GM06990 (cell line): ENCODE measurements around the gene TTC28.
A peak's percentile ranks its signal among the peaks of the same experiment; 100 is the strongest.

Source experiments
- DNase-seq: peaks from one replicate; pipeline ENCODE4 v3.0.0-alpha.2; 2011; ENCODE audit not compliant: insufficient read length; ENCODE audit errors: extremely low read depth
- H3K27me3 ChIP-seq: replicated peaks from 2 replicates; pipeline ENCODE4 v1.6.0; 2011; ENCODE audit warnings: low read length; ENCODE audit not compliant: control insufficient read depth, insufficient read depth
- H3K36me3 ChIP-seq: 2 replicates; pipeline ENCODE4 v1.5.1; 2011; ENCODE audit warnings: low read length; ENCODE audit not compliant: control insufficient read depth, insufficient read depth
- H3K4me3 ChIP-seq: replicated peaks from 2 replicates; pipeline ENCODE4 v1.5.1; 2011; ENCODE audit warnings: low read depth, mild to moderate bottlenecking, control low read depth, low read length
- CTCF ChIP-seq: IDR thresholded peaks from 2 replicates; pipeline ENCODE4 v1.5.1; 2011; ENCODE audit warnings: low read length, control low read depth, mild to moderate bottlenecking, inconsistent platforms; ENCODE audit not compliant: insufficient read depth, poor library complexity, severe bottlenecking

Gene TTC28

GRCh38 chr22:28299753-28300152 lies 379.9 kb downstream of the TTC28 start:
- TF ChIP-seq CTCF = no peak
- H3K36me3 ChIP-seq = no peaks in the 10 kb centered on the region
- DNase-seq = no peak
- no peak overlapping the region for H3K4me3 ChIP-seq
- no peaks in the 10 kb centered on the region; the same call in 1 of the 2 replicates for H3K27me3 ChIP-seq

- DNase-seq = no peak
- no peak overlapping the region for H3K4me3 ChIP-seq
- no peaks in the 10 kb centered on the region for H3K36me3 ChIP-seq
- H3K27me3 ChIP-seq = no peaks in the 10 kb centered on the region; the same call in 1 of the 2 replicates
- no peak for TF ChIP-seq CTCF
Measured at GRCh38 chr22:28299309-28299708, 380.3 kb downstream of the TTC28 start.

GRCh38 chr22:28297504-28297903 lies 382.1 kb downstream of the TTC28 start:
- TF ChIP-seq CTCF = no peak
- Histone ChIP-seq H3K27me3 (no peaks in the 10 kb centered on the region), H3K4me3 (no peak overlapping the region), H3K36me3 (no peaks in the 10 kb centered on the region)
- peak; percentile 24 for DNase-seq

GRCh38 chr22:28296452-28296851 lies 383.2 kb downstream of the TTC28 start:
- no peak for DNase-seq
- Histone ChIP-seq H3K27me3 (no peaks in the 10 kb centered on the region), H3K36me3 (no peaks in the 10 kb centered on the region), H3K4me3 (no peak overlapping the region)
- TF ChIP-seq CTCF = no peak

- Histone ChIP-seq H3K27me3 (no peaks in the 10 kb centered on the region), H3K4me3 (no peak overlapping the region)
- TF ChIP-seq CTCF = no peak
Measured at GRCh38 chr22:28283068-28283654, 396.5 kb downstream of the TTC28 start.

More at GRCh38 chr22:28283068-28283654, 396.5 kb downstream of the TTC28 start:
- no peaks in the 10 kb centered on the region for H3K36me3 ChIP-seq
- DNase-seq = no peak
